Activated effector memory CD4-positive, alpha-beta T cell treated with Interleukin-2 at 50 U/mL for 16 hours (primary cell): ENCODE measurements around the gene PAPPA2.
"Not testable (repeated sequence)": the region's sequence is repeated elsewhere in the genome, so short reads cannot be mapped to it uniquely, and the experiment has no call there.

Experiments used
- DNase-seq: peaks from one replicate; pipeline ENCODE4 v3.0.0-alpha.2; 2020

Gene PAPPA2

GRCh38 chr1:176612791-176613190 lies 149.8 kb downstream of the PAPPA2 start:
- DNase-seq = no peak

- DNase-seq = no peak
Observed at GRCh38 chr1:176617881-176618280, 154.9 kb downstream of the PAPPA2 start.

- no peak for DNase-seq
Observed at GRCh38 chr1:176619261-176619660, 156.3 kb downstream of the PAPPA2 start.

DNA sequence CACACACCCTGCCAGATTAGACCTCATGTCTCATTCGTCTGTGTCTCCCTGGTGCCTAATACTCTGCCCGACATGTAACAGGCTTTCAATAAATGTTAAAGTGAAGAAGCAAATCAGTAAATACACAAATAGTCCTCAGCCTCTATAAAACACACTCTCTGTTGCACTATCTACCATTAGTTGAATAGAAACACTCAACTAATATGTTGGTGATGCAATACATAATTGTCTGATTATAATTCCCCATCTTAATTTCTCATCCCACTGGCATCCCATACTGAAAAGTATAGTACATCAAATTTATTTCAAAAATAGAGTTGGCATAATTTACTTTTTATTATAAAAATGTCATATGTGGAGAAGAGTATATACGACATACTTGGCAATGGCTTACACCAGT lies 162.4 kb downstream of the PAPPA2 start:
- DNase-seq = no peak

- no peak for DNase-seq
Observed at GRCh38 chr1:176626572-176627061, 163.6 kb downstream of the PAPPA2 start.

DNA sequence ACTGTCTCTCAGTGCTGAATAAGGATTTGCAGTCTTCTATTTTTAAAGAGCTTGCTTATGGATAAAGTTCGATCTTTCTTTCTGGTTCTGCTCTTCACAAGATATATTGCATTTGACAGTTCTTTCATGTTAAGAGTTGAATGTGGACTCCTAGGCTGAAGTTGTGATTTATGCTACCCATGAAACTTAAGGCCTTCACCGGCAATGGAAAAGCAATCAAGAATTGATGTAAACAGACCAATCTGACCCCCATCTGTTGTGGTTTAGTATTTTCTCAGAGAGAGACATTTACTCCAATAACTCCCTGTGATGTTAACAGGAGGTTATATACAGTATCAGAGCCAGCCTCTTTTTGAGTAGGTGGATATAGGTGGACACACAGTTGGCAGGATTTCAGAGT lies 165.8 kb downstream of the PAPPA2 start:
- no peak for DNase-seq

- DNase-seq = not testable (repeated sequence)
Observed at GRCh38 chr1:176634733-176635132, 171.8 kb downstream of the PAPPA2 start.

DNA sequence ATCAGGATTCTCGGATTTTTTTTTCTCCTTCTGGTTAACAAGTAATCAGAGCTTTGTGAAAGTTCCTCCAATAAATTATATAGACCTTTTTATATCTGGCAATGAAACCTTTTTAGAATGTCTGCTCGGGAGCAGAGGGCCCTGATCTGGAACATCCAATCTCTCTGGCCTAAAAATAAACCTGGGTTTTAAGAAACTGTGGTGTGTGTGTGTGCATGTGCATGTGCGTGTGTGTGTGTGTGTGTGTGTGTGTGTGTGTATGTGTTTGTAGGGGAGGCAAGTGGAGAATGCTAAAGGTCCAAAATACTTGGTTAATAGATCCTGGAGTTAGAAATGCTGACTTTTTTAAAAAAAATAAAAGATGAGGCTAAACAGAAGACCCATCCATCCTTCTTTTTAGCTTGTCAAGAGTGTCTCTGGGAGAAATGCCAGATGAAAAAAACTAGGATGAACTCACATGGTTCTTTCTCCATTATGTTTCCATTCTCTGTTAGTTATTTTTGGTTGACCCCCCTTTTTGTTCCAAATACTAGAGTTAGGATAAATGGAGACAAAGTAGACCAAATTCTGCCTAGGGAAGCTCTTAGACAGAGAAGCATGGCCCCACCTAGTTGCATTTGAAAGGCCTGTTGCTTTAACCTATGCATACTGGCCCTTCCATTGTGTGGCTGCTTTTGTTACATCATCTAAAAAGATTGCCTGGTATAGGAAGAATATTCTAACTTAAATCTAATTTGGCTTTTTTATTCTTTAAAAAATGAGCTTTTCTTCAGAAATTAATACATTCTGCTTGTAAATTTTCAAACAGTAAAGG lies 175.9 kb downstream of the PAPPA2 start:
- DNase-seq = no peak

DNA sequence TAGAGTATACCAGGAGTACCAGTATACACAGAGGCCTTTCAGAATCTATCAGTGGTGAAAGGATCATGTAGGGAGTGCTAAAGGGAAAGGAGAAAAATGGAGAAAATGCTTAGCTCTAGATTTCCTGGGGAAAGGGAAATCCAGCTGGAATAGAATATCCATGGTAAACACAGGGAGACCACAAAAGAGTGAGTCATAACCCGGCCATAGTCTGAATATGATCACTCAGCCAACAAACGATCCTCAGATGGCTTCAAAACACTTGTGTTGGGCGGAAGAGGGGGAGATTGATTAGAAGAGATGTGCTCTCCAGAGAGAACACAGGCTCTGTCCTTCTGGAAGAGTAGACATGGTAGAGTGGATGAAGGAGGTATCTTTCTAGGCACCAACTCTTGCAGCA lies 180.6 kb downstream of the PAPPA2 start:
- DNase-seq = no peak

- DNase-seq = no peak
Observed at GRCh38 chr1:176648556-176648955, 185.6 kb downstream of the PAPPA2 start.

GRCh38 chr1:176656257-176656995 lies 193.5 kb downstream of the PAPPA2 start:
- no peak for DNase-seq

- DNase-seq = no peak
Observed at GRCh38 chr1:176669782-176670181, 206.8 kb downstream of the PAPPA2 start.

DNA sequence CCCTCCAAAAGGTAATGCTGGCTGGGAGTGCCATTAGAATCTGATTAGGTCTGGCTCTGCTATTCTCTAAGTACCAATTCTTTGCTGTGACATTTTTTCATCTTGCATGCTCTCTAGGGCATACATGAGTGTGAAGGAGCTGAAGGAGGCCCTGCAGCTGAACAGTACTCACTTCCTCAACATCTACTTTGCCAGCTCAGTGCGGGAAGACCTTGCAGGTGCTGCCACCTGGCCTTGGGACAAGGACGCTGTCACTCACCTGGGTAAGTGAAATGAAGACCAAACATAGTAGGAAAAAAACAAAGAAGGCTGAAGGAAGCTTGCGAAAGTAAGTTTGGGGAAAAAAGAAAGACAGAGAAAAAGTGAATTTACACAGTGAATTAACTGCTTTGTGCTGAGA lies 207.9 kb downstream of the PAPPA2 start:
- DNase-seq = no peak

GRCh38 chr1:176682830-176683535 lies 220.0 kb downstream of the PAPPA2 start:
- no peak for DNase-seq

DNA sequence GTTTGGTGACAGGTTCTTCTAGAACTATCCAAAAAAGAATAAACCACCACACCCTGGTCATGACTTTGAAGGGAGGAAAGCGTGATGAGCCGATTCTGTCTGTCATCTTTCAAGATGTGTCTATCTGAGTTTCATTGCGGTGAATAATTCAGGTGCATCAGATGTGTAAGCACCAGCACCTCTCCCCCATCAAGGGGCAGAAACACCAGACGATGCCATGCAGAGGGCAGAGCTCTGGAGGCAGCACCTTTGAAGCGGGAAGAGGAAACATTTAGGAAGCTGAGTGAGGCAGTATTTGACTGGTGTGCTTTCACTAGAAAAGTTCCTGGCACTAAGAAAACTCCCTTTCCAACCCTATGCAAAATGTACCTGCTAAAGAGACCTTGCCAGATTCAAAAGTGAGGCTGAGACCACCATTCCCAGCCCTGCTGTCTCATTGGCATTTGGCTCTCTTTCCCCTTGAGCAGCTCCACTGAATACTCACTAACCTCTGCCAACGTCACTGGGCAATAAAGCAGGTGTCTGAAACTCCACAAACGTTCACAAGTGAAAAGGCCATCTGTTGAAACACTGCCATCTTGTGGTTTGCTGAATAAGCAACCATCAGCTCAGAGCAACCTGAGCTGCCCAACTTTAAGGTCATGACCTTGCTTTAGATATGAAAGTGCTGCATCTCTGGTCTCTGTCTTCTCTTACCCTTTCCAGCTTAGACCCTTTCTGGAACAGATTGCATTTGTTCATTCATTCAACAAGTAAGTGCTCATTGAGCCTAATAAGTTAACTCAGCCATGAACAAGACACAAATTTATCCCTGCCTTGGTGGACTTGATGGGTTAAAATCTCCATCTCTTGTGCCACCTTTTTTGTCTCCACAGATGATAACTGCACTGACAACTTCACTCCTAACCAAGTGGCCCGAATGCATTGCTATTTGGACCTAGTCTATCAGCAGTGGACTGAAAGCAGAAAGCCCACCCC lies 228.6 kb downstream of the PAPPA2 start:
- no peak for DNase-seq

- DNase-seq = no peak
Observed at GRCh38 chr1:176692431-176692830, 229.5 kb downstream of the PAPPA2 start.

DNA sequence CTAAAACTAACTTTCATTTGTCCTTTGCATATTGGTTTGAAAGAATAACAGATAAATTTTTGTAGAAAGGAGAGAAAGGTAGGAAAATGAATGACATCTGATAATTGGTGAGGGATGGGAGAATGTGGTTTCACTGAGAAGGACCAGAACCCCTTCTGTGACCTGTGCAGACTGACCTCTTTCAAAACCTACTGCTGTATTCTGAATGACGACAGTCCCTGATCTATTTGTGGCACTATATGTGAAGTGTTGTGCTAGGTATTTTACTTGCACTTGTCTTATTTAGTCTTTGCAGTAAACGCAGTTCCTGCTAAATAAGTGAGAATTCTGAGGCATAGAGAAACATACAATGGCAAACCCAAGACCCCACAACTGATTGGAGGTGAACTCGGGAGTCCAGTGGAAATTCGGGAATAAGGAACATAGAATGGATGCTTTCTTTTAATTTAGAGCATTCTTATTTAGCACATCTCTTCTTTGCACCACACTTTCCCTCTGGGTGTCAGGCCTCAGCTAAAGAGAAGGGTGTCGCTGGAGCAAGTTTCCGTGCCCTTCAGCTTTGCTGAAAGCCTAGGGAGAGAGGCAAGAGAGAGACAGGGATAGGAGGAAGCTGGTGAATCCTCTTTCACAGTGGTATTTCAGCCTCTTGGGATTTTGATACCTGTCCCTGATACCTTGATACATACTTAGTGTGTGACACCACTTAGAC lies 230.2 kb downstream of the PAPPA2 start:
- DNase-seq = no peak

- no peak for DNase-seq
Observed at GRCh38 chr1:176693697-176694329, 230.8 kb downstream of the PAPPA2 start.

DNA sequence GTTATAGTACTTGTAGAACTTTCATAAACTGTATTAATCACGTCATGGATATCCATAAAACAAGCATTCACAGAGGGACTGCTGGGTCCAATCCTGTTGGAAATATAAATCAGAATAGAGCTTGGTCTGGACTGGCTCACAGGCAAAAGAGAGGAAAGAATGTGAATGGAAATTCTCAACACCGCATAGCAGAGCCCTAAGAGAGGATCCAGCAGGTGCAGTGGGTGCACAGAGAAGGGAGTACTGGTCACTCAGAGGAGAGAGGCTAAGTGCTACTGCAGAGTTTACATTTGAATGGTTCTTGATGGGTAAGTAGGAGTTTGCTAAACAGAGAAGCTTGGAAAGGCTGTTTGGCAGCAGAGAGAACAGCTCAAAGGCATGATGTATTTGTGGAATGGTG lies 231.7 kb downstream of the PAPPA2 start:
- no peak for DNase-seq

DNA sequence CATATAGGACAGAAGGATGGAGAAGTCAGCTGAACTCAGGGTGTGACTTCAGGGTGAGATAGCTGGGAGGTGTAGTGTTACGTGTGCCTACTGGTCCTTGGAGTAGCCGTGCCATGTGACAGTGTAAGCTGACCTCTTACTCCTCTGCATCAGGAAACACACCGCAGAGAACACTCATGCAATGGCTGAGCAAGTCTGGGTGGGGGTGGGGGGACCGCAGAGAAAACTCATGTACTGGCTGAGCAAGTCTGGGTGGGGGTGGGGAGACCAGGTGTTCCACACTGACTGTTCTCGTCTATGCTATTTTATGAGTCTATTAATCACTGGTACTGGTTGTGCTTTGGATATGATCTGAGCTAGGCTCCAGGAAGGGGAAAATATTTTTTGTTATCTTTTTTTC lies 233.1 kb downstream of the PAPPA2 start:
- DNase-seq = no peak

DNA sequence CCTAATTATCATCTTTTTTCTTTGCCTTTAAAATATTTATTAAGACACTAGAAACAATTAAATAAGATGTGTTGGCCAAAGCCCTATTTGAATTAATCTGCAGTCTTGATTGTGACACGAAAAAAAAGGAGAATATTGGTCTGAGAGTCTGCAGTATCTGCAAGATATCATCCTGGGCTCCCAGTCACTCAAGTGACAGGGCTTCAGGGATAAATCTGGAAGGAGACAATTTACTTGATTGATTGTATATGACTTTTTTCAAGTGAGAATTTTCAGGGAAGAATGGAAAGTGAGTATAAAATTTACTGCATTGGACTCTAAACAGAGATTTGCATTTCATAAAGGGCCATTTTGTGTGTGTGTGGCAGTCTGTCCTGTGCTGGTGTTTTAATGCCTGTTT lies 233.7 kb downstream of the PAPPA2 start:
- no peak for DNase-seq
